Activated CD4-positive, alpha-beta T cell treated with anti-CD3 and anti-CD28 coated beads, Interleukin-2, amount 50 U/mL, for 16 hours (primary cell): ENCODE measurements around the gene GPR171.

ENCODE experiments used
- DNase-seq: peaks from one replicate; pipeline ENCODE4 v3.0.0-alpha.2; 2020

Gene GPR171

GRCh38 chr3:151171145-151171757 lies 31.8 kb downstream of the GPR171 start:
- peak; percentile 83 for DNase-seq

- peak; percentile 72 for DNase-seq
Observed at GRCh38 chr3:151169948-151170679, 32.9 kb downstream of the GPR171 start.

GRCh38 chr3:151169262-151169947 lies 33.6 kb downstream of the GPR171 start:
- DNase-seq = no peak

GRCh38 chr3:151168269-151169094 lies 34.5 kb downstream of the GPR171 start:
- peak; percentile 84 for DNase-seq

- DNase-seq = no peak
Observed at GRCh38 chr3:151166161-151166560, 36.9 kb downstream of the GPR171 start.

GRCh38 chr3:151165226-151165625 lies 37.8 kb downstream of the GPR171 start:
- no peak for DNase-seq

DNA sequence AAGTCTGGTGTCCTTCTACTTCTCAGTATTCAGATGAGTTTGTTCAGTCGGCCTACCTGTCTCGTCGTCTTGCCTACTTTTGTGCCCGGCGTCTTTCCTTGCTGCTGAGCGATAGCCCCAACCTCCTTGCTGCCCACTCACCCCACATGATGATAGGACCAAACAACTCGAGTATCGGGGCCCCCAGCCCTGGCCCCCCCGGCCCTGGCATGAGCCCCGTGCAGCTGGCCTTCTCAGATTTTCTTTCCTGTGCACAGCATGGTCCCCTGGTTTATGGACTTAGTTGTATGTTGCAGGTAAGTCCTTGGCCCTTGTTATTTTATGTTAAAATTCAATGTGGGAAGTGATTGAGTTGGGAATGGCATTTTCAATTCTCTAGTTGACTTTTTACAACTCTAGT lies 43.2 kb downstream of the GPR171 start:
- no peak for DNase-seq

DNA sequence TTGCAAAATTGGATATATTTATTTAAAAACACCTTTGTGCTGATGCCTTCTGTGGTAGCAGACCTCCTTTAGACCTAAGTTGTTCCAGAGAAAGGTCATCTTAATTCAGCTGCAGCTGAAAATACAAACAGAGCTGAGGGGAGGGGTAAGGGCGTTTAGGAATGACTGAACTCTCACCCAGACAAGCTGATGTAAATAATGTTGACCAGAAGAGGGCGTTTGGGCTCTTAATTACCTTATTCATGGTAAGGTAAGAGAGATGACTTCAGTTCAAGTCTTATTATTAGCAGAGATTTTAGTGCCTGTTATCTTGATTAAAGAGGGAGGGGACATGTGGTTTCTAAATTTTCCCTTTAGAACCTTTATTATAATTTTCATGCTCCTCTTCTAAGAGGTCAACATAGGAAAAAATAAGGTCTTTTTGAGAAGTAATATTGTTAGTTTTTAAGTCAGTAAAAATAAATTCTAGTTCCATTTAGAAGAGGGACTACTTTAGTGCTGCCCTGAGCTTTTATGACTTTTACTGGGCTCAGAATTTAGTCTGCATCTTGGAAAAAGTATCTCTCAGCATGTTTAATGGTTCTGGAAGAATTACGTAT lies 46.3 kb downstream of the GPR171 start:
- DNase-seq = peak; percentile 80

- DNase-seq = no peak
Observed at GRCh38 chr3:151155409-151156128, 47.4 kb downstream of the GPR171 start.

- no peak for DNase-seq
Observed at GRCh38 chr3:151154566-151154965, 48.5 kb downstream of the GPR171 start.

- no peak for DNase-seq
Observed at GRCh38 chr3:151152455-151153079, 50.4 kb downstream of the GPR171 start.
